A549 (cell line): ENCODE measurements around the gene TSKU. TPM values are rescaled to one million over a fixed set of nuclear protein-coding genes. Genes with fewer than 3 reads are reported as not detected.
A peak's percentile ranks its signal among the peaks of the same experiment; 100 is the strongest.

Experiments
- ATAC-seq, 2 experiments: fragments of 200-7000 bp in 1 of 2; fragments of >200 bp in 1 of 2; cut with Nextera tagmentation in 1 of 2; cut with Tn5 transposase in 1 of 2; 3 replicates each; pipeline versions ENCODE4 v1.8.0 to v1.9.1; 2018 to 2020; ENCODE audit warnings: mild to moderate bottlenecking in 1 of 2, moderate library complexity in 1 of 2
- CTCF ChIA-PET: fragments of 300-600 bp; sonication (Branson Sonifier 250); formaldehyde crosslinking; extraction: SDS; loops from one replicate; lab custom pipeline; 2021; ENCODE audit warnings: antibody characterized with exemption, inconsistent platforms; lab: Yijun Ruan, JAX
- POLR2A ChIA-PET: fragments of 350-600 bp; formaldehyde crosslinking; extraction: SDS; loops from one replicate; lab custom pipeline; 2021; ENCODE audit warnings: antibody characterized with exemption, inconsistent platforms; lab: Yijun Ruan, JAX
- DNase-seq, 2 experiments: peaks; one replicate each; pipeline versions ENCODE4 v3.0.0 to v3.0.0-alpha.2; 2011 to 2016; ENCODE audit warnings: low read depth in 1 of 2, low spot score in 1 of 2
- FAIRE-seq: peaks from 2 replicates; lab custom pipeline; 2011; peaks lifted over from hg19 to GRCh38; lab: Jason Lieb, UNC
- H3K27ac ChIP-seq, 2 experiments: fragments of >200 bp; sonication (Bioruptor Twin); formaldehyde crosslinking; 3 replicates each; pipeline ENCODE4 v1.5.1; 2016 to 2017
- H3K4me1 ChIP-seq: fragments of >200 bp; sonication (Bioruptor Twin); formaldehyde crosslinking; 3 replicates; pipeline ENCODE4 v1.6.1; 2016
- H3K4me2 ChIP-seq: fragments of >200 bp; sonication (Bioruptor Twin); formaldehyde crosslinking; 3 replicates; pipeline ENCODE4 v1.6.1; 2016
- H3K4me3 ChIP-seq: fragments of >200 bp; sonication (Bioruptor Twin); formaldehyde crosslinking; 3 replicates; pipeline ENCODE4 v1.5.1; 2016
- H3K9me3 ChIP-seq: fragments of >200 bp; sonication (Bioruptor Twin); formaldehyde crosslinking; 3 replicates; pipeline ENCODE4 v1.6.1; 2016
- CEBPB ChIP-seq, 2 experiments: fragments of >200 bp in 1 of 2; sonication (Bioruptor Twin) in 1 of 2; formaldehyde crosslinking in 1 of 2; IDR thresholded peaks; 2 replicates each; pipeline ENCODE4 v1.6.1; 2012 to 2016
- CTCF ChIP-seq: fragments of >200 bp; sonication (Bioruptor Twin); formaldehyde crosslinking; IDR thresholded peaks from 3 replicates; pipeline ENCODE4 v1.5.1; 2016
- EHMT2 ChIP-seq: fragments of 200-600 bp; sonication (generic); IDR thresholded peaks from 2 replicates; pipeline ENCODE4 v1.6.1; 2016; ENCODE audit warnings: antibody characterized with exemption, low read depth, mild to moderate bottlenecking, moderate library complexity
- ELK1 ChIP-seq: fragments of 150-350 bp; IDR thresholded peaks from 2 replicates; pipeline ENCODE4 v1.6.1; 2014; ENCODE audit warnings: low read depth, mild to moderate bottlenecking, low read length
- FOSB ChIP-seq: fragments of 250-450 bp; sonication (Bioruptor Pico); IDR thresholded peaks from 2 replicates; pipeline ENCODE4 v1.5.0; 2020; ENCODE audit warnings: mild to moderate bottlenecking, moderate library complexity
- HOXB13 ChIP-seq: fragments of 250-450 bp; sonication (Bioruptor Pico); IDR thresholded peaks from 2 replicates; pipeline ENCODE4 v1.5.0; 2020; ENCODE audit warnings: low read depth, mild to moderate bottlenecking, moderate library complexity
- KDM1A ChIP-seq: fragments of 200-600 bp; sonication (generic); IDR thresholded peaks from 2 replicates; pipeline ENCODE4 v1.6.1; 2016; ENCODE audit warnings: low read depth, mild to moderate bottlenecking
- MAFK ChIP-seq: fragments of 450-650 bp; IDR thresholded peaks from 2 replicates; pipeline ENCODE4 v1.6.1; 2014; ENCODE audit not compliant: partially characterized antibody
- NFE2L2 ChIP-seq: fragments of 150-350 bp; conservative IDR thresholded peaks from 2 replicates; pipeline ENCODE4 v1.6.1; 2014; ENCODE audit warnings: low read length
- NR3C1 ChIP-seq: fragments of >200 bp; sonication (Bioruptor Twin); formaldehyde crosslinking; IDR thresholded peaks from 3 replicates; pipeline ENCODE4 v1.6.1; 2017
- PBX3 ChIP-seq: IDR thresholded peaks from 2 replicates; pipeline ENCODE4 v1.6.1; 2012
- PHF8 ChIP-seq: fragments of 200-600 bp; sonication (generic); IDR thresholded peaks from 2 replicates; pipeline ENCODE4 v1.6.1; 2016; ENCODE audit warnings: low read depth, mild to moderate bottlenecking, antibody characterized with exemption, moderate library complexity, borderline replicate concordance
- POLR2A ChIP-seq: IDR thresholded peaks from 2 replicates; pipeline ENCODE4 v1.6.1; 2012; ENCODE audit warnings: mild to moderate bottlenecking, low read length
- POLR2AphosphoS2 ChIP-seq: conservative IDR thresholded peaks from 2 replicates; pipeline ENCODE4 v1.6.1; 2012; ENCODE audit warnings: low read length, improper control_type of control experiment, inconsistent platforms
- RNF2 ChIP-seq: fragments of 200-600 bp; sonication (generic); IDR thresholded peaks from 2 replicates; pipeline ENCODE4 v1.6.1; 2016; ENCODE audit warnings: low read depth, mild to moderate bottlenecking, antibody characterized with exemption, moderate library complexity, borderline replicate concordance
- ZSCAN20 ChIP-seq: fragments of 250-450 bp; sonication (Bioruptor Pico); IDR thresholded peaks from 2 replicates; pipeline ENCODE4 v1.8.0; 2022; ENCODE audit warnings: mild to moderate bottlenecking, moderate library complexity
- WGBS: methylation state at CpG from one replicate; pipeline ENCODE4 v1.1.6; 2017; ENCODE audit errors: missing lambda C conversion rate; 5-methylcytosine and 5-hydroxymethylcytosine counted together
- polyA plus RNA-seq, 4 experiments: library from polyadenylated mRNA; depleted of rRNA in 3 of 4; stranded (reverse); fragments of >200 nt; fragmentation: RNase III in 1 of 4; extraction: RNeasy Plus Mini Kit Qiagen cat#74134 plus additional on column Dnase treatment in 1 of 4; gene quantifications; 2 replicates in 3 of 4; 3 replicates in 1 of 4; pipeline ENCODE4 v1.2.3, GENCODE V29; 2011 to 2017
- TF ChIP-seq, protein P1 (sequence below): IDR thresholded peaks from 2 replicates; pipeline ENCODE4 v1.6.1; 2012
- TF ChIP-seq, protein P2 (sequence below): fragments of 450-650 bp; IDR thresholded peaks from 2 replicates; pipeline ENCODE4 v1.6.1; 2014; ENCODE audit warnings: antibody characterized with exemption
- TF ChIP-seq, protein P3 (sequence below): fragments of >200 bp; sonication (Bioruptor Twin); formaldehyde crosslinking; IDR thresholded peaks from 3 replicates; pipeline ENCODE4 v1.6.1; 2016

TSKU gene
- polyA plus RNA-seq, 2 of the 4 experiments (the other 2 are of a cell fraction) = 164 to 171 TPM

GRCh38 chr11:76841923-76842452 is 58.8 kb downstream of the TSKU start:
- H3K27ac ChIP-seq = no peak overlapping the region

DNA sequence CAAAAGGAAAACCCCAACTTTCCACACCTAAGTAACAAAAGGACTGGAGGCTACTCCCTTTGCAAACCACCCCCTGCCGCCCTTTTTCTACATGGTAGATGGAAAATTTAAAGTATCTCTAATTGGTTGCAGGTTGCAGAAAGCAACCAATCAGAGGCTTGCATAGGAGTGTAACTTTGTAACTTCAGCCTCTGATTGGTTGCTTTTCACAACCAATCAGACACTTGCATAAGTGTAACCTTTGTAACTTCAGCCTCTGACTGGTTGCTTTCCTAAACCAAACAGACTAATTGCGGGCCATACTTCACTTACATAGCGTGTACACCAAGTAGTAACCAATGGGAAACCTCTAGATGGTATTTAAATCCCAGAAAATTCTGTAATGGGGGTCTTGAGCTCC is 60.8 kb downstream of the TSKU start:
- ATAC-seq (no peak), DNase-seq (peak in 1 of 2 experiments; percentile 33), FAIRE-seq (no peak)
- Histone ChIP-seq H3K9me3 (no peaks in the 10 kb centered on the region), H3K27ac (no peak overlapping the region), H3K4me3 (no peak overlapping the region), H3K4me1 (peaks cover 8% of the 10 kb centered on the region), H3K4me2 (no peak overlapping the region)
- CTCF ChIA-PET = interaction anchor here (1.2 to 1.5 kb wide), 2 partner anchors 26 to 38 kb away, joined by 4 read pairs; no protein-coding TSS in a partner anchor
- 88% methylated on average over 3 of the region's 3 CpGs for WGBS
- POLR2A ChIA-PET = no interaction called here
- no peak for TF ChIP-seq ELK1
- TF ChIP-seq, protein P1, sequence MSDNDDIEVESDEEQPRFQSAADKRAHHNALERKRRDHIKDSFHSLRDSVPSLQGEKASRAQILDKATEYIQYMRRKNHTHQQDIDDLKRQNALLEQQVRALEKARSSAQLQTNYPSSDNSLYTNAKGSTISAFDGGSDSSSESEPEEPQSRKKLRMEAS = no peak
- TF ChIP-seq MAFK = no peak
- TF ChIP-seq RNF2 = no peak
- no peak for TF ChIP-seq ZSCAN20 (CRISPR knock-in tag)
- no peak for TF ChIP-seq FOSB (CRISPR knock-in tag)
- TF ChIP-seq KDM1A = no peak
- TF ChIP-seq NR3C1 = no peak
- TF ChIP-seq POLR2AphosphoS2 = no peak
- TF ChIP-seq, protein P2, sequence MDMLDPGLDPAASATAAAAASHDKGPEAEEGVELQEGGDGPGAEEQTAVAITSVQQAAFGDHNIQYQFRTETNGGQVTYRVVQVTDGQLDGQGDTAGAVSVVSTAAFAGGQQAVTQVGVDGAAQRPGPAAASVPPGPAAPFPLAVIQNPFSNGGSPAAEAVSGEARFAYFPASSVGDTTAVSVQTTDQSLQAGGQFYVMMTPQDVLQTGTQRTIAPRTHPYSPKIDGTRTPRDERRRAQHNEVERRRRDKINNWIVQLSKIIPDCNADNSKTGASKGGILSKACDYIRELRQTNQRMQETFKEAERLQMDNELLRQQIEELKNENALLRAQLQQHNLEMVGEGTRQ = no peak
- no peak for TF ChIP-seq CEBPB (IDR thresholded peaks at IDR 0.05)
- no peak for TF ChIP-seq CTCF
- TF ChIP-seq, protein P3, sequence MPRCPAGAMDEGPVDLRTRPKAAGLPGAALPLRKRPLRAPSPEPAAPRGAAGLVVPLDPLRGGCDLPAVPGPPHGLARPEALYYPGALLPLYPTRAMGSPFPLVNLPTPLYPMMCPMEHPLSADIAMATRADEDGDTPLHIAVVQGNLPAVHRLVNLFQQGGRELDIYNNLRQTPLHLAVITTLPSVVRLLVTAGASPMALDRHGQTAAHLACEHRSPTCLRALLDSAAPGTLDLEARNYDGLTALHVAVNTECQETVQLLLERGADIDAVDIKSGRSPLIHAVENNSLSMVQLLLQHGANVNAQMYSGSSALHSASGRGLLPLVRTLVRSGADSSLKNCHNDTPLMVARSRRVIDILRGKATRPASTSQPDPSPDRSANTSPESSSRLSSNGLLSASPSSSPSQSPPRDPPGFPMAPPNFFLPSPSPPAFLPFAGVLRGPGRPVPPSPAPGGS = no peak
- TF ChIP-seq EHMT2 = no peak
- TF ChIP-seq NFE2L2 = no peak
- TF ChIP-seq POLR2A = no peak
- no peak for TF ChIP-seq HOXB13 (CRISPR knock-in tag)
- TF ChIP-seq PBX3 = no peak
- TF ChIP-seq PHF8 = no peak

More at GRCh38 chr11:76841923-76842452, 58.8 kb downstream of the TSKU start:
- CTCF ChIA-PET = interaction anchor here (1.5 kb wide), 1 partner anchor 108 kb away, joined by 3 read pairs; no protein-coding TSS in a partner anchor
- Histone ChIP-seq H3K4me2 (no peak overlapping the region), H3K4me3 (no peak overlapping the region), H3K4me1 (peaks cover 24% of the 10 kb centered on the region), H3K9me3 (no peaks in the 10 kb centered on the region)
- no peak for FAIRE-seq
- TF ChIP-seq CTCF = no peak
- ATAC-seq = no peak
- POLR2A ChIA-PET = no interaction called here
- no peak for DNase-seq
- 73% methylated on average over 4 of the region's 4 CpGs for WGBS
